ENCODE data around the gene PPP2R2B.
"Not testable (repeated sequence)": the region's sequence is repeated elsewhere in the genome, so short reads cannot be mapped to it uniquely, and the experiment has no call there.

PPP2R2B gene

DNA sequence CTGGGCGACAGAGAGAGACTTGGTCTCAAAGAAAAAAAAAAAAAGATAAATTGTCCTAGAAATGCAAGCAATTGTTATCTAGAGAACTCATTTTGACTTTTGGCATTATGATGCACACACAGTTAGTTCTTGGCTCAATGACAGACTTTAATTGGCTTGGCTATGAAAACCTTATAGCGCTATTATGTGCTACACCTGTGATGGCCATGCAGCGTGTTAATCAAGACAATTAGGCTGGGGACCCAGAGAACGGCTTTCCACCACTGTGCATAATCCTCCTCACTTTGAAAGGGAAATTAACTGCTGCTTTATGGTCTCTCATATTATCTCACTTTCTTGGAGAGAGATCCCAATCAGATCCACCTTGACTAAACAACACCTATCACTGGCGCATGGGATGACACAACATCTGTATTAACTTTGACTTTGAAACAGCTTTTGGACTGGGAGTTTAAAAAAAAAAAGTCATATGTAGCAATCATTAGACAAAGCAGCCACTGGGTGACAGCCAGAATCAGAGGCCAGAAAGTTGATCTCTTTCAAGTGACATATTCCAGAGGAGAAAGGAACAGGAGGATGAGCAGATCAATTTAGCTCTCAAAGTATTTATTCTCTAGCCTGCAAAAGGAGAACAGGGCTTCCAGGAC, 132.5 kb downstream of the PPP2R2B start:
- DNase-seq = no peak
- TF ChIP-seq POLR2A (IDR thresholded peaks at IDR 0.05; ENCODE audit: low read length) (no peak), GATA1 (IDR thresholded peaks at IDR 0.05; ENCODE audit: low read depth, low read length) (no peak)

DNA sequence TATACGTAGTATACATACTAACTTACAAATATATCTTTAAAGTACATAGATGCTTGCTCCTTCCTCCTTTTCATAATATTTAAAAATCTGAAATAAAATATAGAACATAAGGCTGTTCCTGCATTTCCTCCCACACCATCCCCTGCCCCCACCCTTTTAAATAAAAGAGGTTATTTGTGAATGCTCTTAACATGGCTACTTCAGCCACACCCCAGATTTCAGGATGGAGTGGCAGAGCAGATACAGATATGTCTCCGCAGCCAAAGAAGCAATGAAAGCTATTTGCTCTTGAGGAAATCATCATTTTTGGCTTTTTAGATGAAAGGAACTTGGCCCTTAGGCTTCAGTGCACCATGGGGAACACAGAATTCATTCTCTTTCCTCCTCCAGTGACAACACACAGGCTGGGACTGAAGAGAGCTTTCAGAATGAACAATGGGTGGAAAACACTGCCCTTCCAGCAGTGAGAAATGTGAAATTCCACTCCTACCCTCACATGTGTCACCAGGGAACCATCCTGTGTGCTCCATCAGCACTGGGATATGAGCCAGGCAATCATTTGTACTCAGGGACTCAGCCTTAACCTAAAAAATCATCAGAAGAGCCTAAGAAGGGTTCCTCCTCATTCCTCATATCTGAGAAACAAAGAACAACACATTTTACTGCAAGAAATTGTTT, 134.3 kb downstream of the PPP2R2B start:
- no peak for TF ChIP-seq POLR2A (IDR thresholded peaks at IDR 0.05; ENCODE audit: low read length)
- no peak for DNase-seq

- no peak for TF ChIP-seq POLR2A (IDR thresholded peaks at IDR 0.05; ENCODE audit: low read length)
- no peak for TF ChIP-seq GATA1 (IDR thresholded peaks at IDR 0.05; ENCODE audit: low read depth, low read length)
- no peak for DNase-seq
Observed at GRCh38 chr5:146734936-146735577, 143.5 kb downstream of the PPP2R2B start.

GRCh38 chr5:146732962-146733361, 145.6 kb downstream of the PPP2R2B start:
- no peak for DNase-seq
- TF ChIP-seq GATA1 (IDR thresholded peaks at IDR 0.05; ENCODE audit: low read depth, low read length) (no peak), POLR2A (IDR thresholded peaks at IDR 0.05; ENCODE audit: low read length) (no peak)

DNA sequence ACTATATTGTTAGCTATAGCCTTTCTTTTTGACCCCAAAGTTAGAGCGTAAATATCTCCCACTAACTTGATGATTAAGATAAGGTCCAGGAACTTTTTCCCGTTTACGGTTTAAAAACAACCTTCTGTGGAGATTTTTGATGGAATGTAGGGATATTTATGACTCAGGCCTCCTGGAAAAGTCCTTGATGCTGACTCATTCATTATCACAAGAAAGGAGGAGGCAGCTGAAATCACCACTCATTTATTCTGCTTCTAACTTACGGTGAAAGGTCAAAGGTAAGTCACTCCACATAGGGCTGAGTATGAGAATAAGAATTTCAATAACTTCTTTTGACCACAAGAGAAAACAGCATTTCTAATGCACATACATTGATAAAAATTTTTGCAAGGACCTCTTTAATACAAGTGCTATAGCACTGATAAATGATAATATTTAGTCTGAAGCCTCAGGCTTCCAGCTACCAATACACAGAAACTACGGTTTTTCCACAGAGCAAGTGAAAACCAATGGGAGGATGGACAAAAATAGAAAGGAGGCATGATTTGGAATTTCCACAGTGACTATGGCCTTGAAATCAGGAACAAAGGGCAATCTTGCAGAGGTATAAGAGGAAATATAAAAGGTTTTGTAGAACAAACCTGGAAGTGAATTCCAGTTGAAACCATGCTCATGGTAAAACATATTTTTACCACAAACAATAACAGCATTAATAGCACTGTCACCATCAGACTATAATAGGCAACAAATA, 146.5 kb downstream of the PPP2R2B start:
- no peak for DNase-seq
- TF ChIP-seq POLR2A (IDR thresholded peaks at IDR 0.05; ENCODE audit: low read length) = no peak

DNA sequence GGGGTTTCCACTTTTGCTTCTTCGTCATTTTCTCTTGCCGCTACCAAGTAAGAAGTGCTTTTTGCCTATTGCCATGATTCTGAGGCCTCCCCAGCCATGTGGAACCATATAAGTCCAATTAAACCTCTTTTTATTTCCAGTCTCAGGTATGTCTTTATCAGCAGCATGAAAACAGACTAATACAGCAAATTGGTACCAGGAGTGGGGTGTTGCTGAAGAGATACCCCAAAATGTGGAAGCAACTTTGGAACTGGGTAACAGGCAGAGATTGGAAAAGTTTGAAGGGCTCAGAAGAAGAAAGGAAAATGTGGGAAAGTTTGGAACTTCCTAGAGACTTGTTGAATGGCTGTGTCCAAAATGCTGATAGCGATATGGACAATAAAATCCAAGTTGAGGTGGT, 149.8 kb downstream of the PPP2R2B start:
- DNase-seq = not testable (repeated sequence)

DNA sequence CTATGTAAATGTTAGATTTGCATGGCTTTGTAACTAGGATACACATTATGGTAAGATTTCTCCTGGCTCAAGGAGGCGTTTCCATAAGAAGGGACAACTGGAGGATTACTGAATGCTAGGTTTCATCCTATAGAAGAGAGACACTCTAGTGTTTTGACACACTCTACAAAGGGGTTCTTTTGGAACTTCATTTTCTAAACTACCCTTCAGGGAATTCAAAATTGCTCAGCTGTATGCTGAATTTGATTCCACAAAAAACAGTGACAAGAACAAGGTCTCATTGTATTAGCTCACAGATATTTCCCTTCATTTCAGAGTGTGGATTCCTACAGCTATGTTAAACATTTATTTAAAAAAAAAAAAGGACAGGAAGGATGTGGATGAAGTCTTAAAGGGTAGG, 151.7 kb downstream of the PPP2R2B start:
- TF ChIP-seq POLR2A (IDR thresholded peaks at IDR 0.05; ENCODE audit: low read length) (no peak), GATA1 (IDR thresholded peaks at IDR 0.05; ENCODE audit: low read depth, low read length) (no peak)
- no peak for DNase-seq

GRCh38 chr5:146726020-146726419, 152.5 kb downstream of the PPP2R2B start:
- DNase-seq = no peak
- TF ChIP-seq GATA1 (IDR thresholded peaks at IDR 0.05; ENCODE audit: low read depth, low read length) = no peak
- no peak for TF ChIP-seq POLR2A (IDR thresholded peaks at IDR 0.05; ENCODE audit: low read length)

DNA sequence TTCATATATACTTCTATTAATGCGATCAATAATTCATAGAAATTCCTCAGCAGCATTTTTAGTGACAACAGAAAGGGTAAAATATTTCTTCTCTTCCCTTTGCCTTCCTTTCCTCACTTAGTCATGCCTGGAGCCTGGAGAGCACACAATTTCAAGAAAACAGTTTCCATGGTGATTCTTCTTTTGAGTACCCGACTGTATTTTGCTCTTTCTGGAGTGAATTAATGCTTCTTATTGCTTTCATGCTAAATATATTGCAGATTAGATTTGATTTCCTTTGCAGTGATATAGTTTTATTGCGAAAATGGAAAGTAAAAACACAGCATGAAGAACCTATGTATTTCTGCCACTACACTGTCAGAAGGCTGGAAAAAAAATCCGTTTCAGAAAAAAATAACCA, 153.5 kb downstream of the PPP2R2B start:
- DNase-seq = no peak
- TF ChIP-seq GATA1 (IDR thresholded peaks at IDR 0.05; ENCODE audit: low read depth, low read length) (no peak), POLR2A (IDR thresholded peaks at IDR 0.05; ENCODE audit: low read length) (no peak)

DNA sequence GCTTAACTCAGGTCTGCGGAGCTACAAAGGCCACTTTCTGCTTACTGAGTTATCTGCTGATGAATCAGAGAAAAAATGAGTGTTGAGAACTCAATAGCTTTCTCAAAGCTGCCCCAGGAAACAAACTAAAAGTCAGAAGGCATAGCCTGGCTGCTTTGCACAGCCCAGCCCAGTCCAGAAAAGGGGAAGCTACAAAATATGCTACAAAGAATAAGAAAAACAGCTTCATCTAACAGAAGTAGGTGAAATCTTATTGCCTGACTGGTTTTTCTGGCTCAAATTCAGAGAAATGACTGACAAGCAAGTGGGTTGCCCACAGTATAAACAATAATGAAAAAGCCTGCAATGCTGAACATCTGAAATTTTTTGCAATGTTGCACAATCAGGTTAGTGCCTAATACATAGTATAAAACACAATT, 156.2 kb downstream of the PPP2R2B start:
- DNase-seq = no peak
- TF ChIP-seq POLR2A (IDR thresholded peaks at IDR 0.05; ENCODE audit: low read length) = no peak
- no peak for TF ChIP-seq GATA1 (IDR thresholded peaks at IDR 0.05; ENCODE audit: low read depth, low read length)

GRCh38 chr5:146721073-146721815, 157.3 kb downstream of the PPP2R2B start:
- no peak for DNase-seq
- no peak for TF ChIP-seq POLR2A (IDR thresholded peaks at IDR 0.05; ENCODE audit: low read length)
- TF ChIP-seq GATA1 (IDR thresholded peaks at IDR 0.05; ENCODE audit: low read depth, low read length) = no peak

DNA sequence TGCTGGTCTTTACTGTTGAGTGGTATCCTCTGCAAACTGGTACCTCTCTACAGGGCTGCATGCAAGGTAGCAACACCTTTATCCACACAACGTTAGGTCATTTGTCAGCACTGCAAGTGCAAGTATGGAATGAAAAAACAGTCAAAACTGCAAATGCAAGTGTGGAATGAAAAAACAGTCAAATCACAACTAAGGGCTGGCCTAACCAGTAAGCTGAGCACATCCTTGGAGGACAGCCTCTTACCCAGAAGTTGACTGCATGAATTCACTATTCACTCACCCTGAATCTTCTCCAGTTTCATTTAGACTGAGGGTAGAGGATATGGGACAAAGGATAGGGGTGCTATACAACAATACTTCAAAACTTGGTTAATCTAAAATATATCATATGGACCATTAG, 158.4 kb downstream of the PPP2R2B start:
- no peak for DNase-seq
- no peak for TF ChIP-seq GATA1 (IDR thresholded peaks at IDR 0.05; ENCODE audit: low read depth, low read length)
- TF ChIP-seq POLR2A (IDR thresholded peaks at IDR 0.05; ENCODE audit: low read length) = no peak

GRCh38 chr5:146719179-146719578, 159.4 kb downstream of the PPP2R2B start:
- TF ChIP-seq GATA1 (IDR thresholded peaks at IDR 0.05; ENCODE audit: low read depth, low read length) = no peak
- TF ChIP-seq POLR2A (IDR thresholded peaks at IDR 0.05; ENCODE audit: low read length) = no peak
- DNase-seq = no peak

DNA sequence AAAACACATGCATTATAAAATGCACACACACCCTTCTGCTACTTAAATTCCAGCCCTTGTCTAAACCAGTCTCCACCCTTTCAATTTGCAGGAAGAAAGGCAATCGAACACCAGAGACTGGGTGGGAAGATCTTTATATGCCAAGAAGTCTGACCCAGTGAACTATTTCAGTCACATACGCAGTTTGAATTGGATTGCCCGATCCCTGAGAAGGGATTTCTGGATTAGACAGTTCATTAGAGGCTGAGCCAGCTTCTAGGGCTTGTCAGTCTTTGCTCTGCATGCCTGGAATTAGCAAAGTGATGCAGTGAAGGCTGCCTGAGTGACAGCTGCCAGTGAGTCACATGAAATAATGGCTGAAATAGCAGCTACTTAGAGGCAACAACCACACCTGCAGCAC, 159.9 kb downstream of the PPP2R2B start:
- TF ChIP-seq POLR2A (IDR thresholded peaks at IDR 0.05; ENCODE audit: low read length) (no peak), GATA1 (IDR thresholded peaks at IDR 0.05; ENCODE audit: low read depth, low read length) (no peak)
- DNase-seq = no peak

Data from erythroblast (primary cell).